Loucy (cell line): ENCODE results near the gene ADARB1.

Experiments
- H2AFZ ChIP-seq: fragments of 200-600 bp; sonication (generic); 2 replicates; pipeline ENCODE4 v1.6.0; 2016; ENCODE audit warnings: antibody characterized with exemption, mild to moderate bottlenecking, low read length, moderate library complexity
- H3F3A ChIP-seq: fragments of 200-600 bp; 2 replicates; pipeline ENCODE4 v1.6.0; 2016; ENCODE audit warnings: antibody characterized with exemption, low read depth, mild to moderate bottlenecking
- H3K27me3 ChIP-seq: fragments of 200-600 bp; sonication (generic); 2 replicates; pipeline ENCODE4 v1.6.1; 2014; ENCODE audit warnings: low read length, mild to moderate bottlenecking; ENCODE audit not compliant: insufficient read depth, poor library complexity, severe bottlenecking
- H3K36me3 ChIP-seq: fragments of 200-600 bp; sonication (generic); 2 replicates; pipeline ENCODE4 v1.6.1; 2016; ENCODE audit warnings: low read length; ENCODE audit not compliant: insufficient read depth
- H3K4me1 ChIP-seq: fragments of 200-600 bp; sonication (generic); 2 replicates; pipeline ENCODE4 v1.5.1; 2014; ENCODE audit warnings: low read length, mild to moderate bottlenecking; ENCODE audit not compliant: insufficient read depth, poor library complexity, severe bottlenecking
- H3K4me2 ChIP-seq: fragments of 200-600 bp; sonication (generic); 2 replicates; pipeline ENCODE4 v1.6.0; 2014; ENCODE audit warnings: antibody characterized with exemption, low read length, low read depth, mild to moderate bottlenecking; ENCODE audit not compliant: poor library complexity, severe bottlenecking
- H3K4me3 ChIP-seq: fragments of 200-600 bp; sonication (generic); 2 replicates; pipeline ENCODE4 v1.5.1; 2014; ENCODE audit warnings: low read length, mild to moderate bottlenecking, mixed read lengths; ENCODE audit not compliant: poor library complexity, severe bottlenecking
- H3K79me2 ChIP-seq: fragments of 200-600 bp; sonication (generic); 2 replicates; pipeline ENCODE4 v1.6.1; 2014; ENCODE audit warnings: low read length; ENCODE audit not compliant: insufficient read depth
- H3K9ac ChIP-seq: fragments of 200-600 bp; sonication (generic); 2 replicates; pipeline ENCODE4 v1.6.0; 2014; ENCODE audit warnings: mild to moderate bottlenecking, low read depth, low read length, moderate library complexity; ENCODE audit not compliant: poor library complexity, severe bottlenecking
- H3K9me2 ChIP-seq: fragments of 200-600 bp; sonication (generic); replicated peaks from 2 replicates; pipeline ENCODE4 v1.6.1; 2016; ENCODE audit warnings: low read depth, low read length, mixed read lengths
- H3K9me3 ChIP-seq: fragments of 200-600 bp; sonication (generic); 2 replicates; pipeline ENCODE4 v1.6.1; 2014; ENCODE audit warnings: mild to moderate bottlenecking, antibody characterized with exemption, low read length, low read depth; ENCODE audit not compliant: insufficient read depth
- H4K20me1 ChIP-seq: fragments of 200-600 bp; sonication (generic); 2 replicates; pipeline ENCODE4 v1.6.0; 2014; ENCODE audit warnings: antibody characterized with exemption, low read length, mild to moderate bottlenecking; ENCODE audit not compliant: insufficient read depth, poor library complexity, severe bottlenecking
- CTCF ChIP-seq: fragments of 200-600 bp; sonication (generic); conservative IDR thresholded peaks from 2 replicates; pipeline ENCODE4 v1.5.1; 2014; ENCODE audit warnings: mild to moderate bottlenecking, antibody characterized with exemption, low read length
- EZH2phosphoT487 ChIP-seq: fragments of 200-600 bp; IDR thresholded peaks from 2 replicates; pipeline ENCODE4 v1.6.1; 2018; ENCODE audit warnings: antibody characterized with exemption, mild to moderate bottlenecking, moderate library complexity, borderline replicate concordance

Gene ADARB1

GRCh38 chr21:45071874-45072737 is 2.3 kb upstream of the ADARB1 start:
- H3K9me2 ChIP-seq, result no peaks in the 10 kb centered on the region
- H3K4me3 ChIP-seq, result no peak overlapping the region
- TF ChIP-seq CTCF, result no peak
- TF ChIP-seq EZH2phosphoT487, result no peak
- no peaks in the 10 kb centered on the region for H3F3A ChIP-seq
- peaks cover 22% of the 10 kb centered on the region for H3K79me2 ChIP-seq
- H4K20me1 ChIP-seq, result peaks cover 6% of the 10 kb centered on the region
- H3K9ac ChIP-seq, result no peak overlapping the region
- H3K9me3 ChIP-seq, result no peaks in the 10 kb centered on the region
- no peak overlapping the region for H3K4me2 ChIP-seq
- no peaks in the 10 kb centered on the region for H3K27me3 ChIP-seq
- H3K36me3 ChIP-seq, result no peaks in the 10 kb centered on the region
- no peak overlapping the region for H2AFZ ChIP-seq
- H3K4me1 ChIP-seq, result peaks cover 14% of the 10 kb centered on the region

- Histone ChIP-seq H3K9me3 (no peaks in the 10 kb centered on the region), H3K4me1 (peaks cover 18% of the 10 kb centered on the region), H3K4me3 (peak overlapping the region; percentile 88), H3K4me2 (peak overlapping the region; percentile 76), H3K36me3 (no peaks in the 10 kb centered on the region), H2AFZ (no peak overlapping the region), H3K27me3 (no peaks in the 10 kb centered on the region), H3F3A (no peaks in the 10 kb centered on the region), H3K9me2 (no peaks in the 10 kb centered on the region), H4K20me1 (peaks cover 6% of the 10 kb centered on the region), H3K79me2 (peaks cover 26% of the 10 kb centered on the region), H3K9ac (no peak overlapping the region)
- no peak for TF ChIP-seq EZH2phosphoT487
- no peak for TF ChIP-seq CTCF
Observed at GRCh38 chr21:45072738-45073300, 1.6 kb upstream of the ADARB1 start.

GRCh38 chr21:45073301-45074047 is 906 bp upstream of the ADARB1 start:
- Histone ChIP-seq H3K36me3 (no peaks in the 10 kb centered on the region), H3K4me2 (peak overlapping the region; percentile 76), H3K4me3 (peak overlapping the region; percentile 88), H4K20me1 (peaks cover 6% of the 10 kb centered on the region), H3K4me1 (peaks cover 24% of the 10 kb centered on the region), H3K9me2 (no peaks in the 10 kb centered on the region), H2AFZ (no peak overlapping the region), H3K79me2 (peaks cover 32% of the 10 kb centered on the region), H3K27me3 (no peaks in the 10 kb centered on the region), H3F3A (0 out of 2 replicates have a peak, but pooled peaks cover under 1% of the 10 kb centered on the region), H3K9ac (peak overlapping the region; percentile 74), H3K9me3 (no peaks in the 10 kb centered on the region)
- TF ChIP-seq EZH2phosphoT487 (no peak), CTCF (no peak)
